C4-2B (cell line): ENCODE data around the gene INS.

Source experiments
- CTCF ChIP-seq: fragments of 450-650 bp; conservative IDR thresholded peaks from 2 replicates; pipeline ENCODE4 v1.5.1; 2017; ENCODE audit warnings: mild to moderate bottlenecking
- ZFX ChIP-seq: fragments of 450-650 bp; IDR thresholded peaks from 2 replicates; pipeline ENCODE4 v1.6.1; 2017

GRCh38 chr11:2116680-2117079 lies 44.3 kb downstream of the INS start:
- TF ChIP-seq CTCF (no peak), ZFX (no peak)
